Mucosa of rectum (tissue), 2 donors: Measurements from ENCODE around the gene RIPOR1.

Experiments
- H3K27ac ChIP-seq, 2 donors: one replicate each; pipeline ENCODE4 v1.7.0; 2013; ENCODE audit warnings: inconsistent platforms in 2 of 2, low read depth in 2 of 2, low read length in 2 of 2
- H3K27me3 ChIP-seq, 2 donors: one replicate each; pipeline ENCODE4 v1.7.0; 2013; ENCODE audit warnings: low read length in 2 of 2; ENCODE audit not compliant: control insufficient read depth in 2 of 2, insufficient read depth in 2 of 2
- H3K36me3 ChIP-seq, 2 donors: one replicate each; pipeline ENCODE4 v1.7.0; 2013; ENCODE audit warnings: low read length in 2 of 2; ENCODE audit not compliant: control insufficient read depth in 2 of 2, insufficient read depth in 2 of 2
- H3K4me1 ChIP-seq, 2 donors: one replicate each; pipeline ENCODE4 v1.7.0; 2013; ENCODE audit warnings: low read length in 2 of 2, mild to moderate bottlenecking in 1 of 2; ENCODE audit not compliant: control insufficient read depth in 2 of 2, insufficient read depth in 2 of 2
- H3K4me3 ChIP-seq, 2 donors: one replicate each; pipeline ENCODE4 v1.7.0; 2013; ENCODE audit warnings: low read length in 2 of 2
- H3K9ac ChIP-seq, 2 donors: one replicate each; pipeline ENCODE4 v1.7.0; 2013; ENCODE audit warnings: low read length in 2 of 2, low read depth in 1 of 2, mild to moderate bottlenecking in 1 of 2
- H3K9me3 ChIP-seq, 2 donors: one replicate each; pipeline ENCODE4 v1.7.0; 2013; ENCODE audit warnings: low read length in 2 of 2; ENCODE audit not compliant: control insufficient read depth in 2 of 2
- donor health status: healthy.
- donor health status: Normal muscosa, but diverticular disease.

RIPOR1 gene

GRCh38 chr16:67539271-67539670 lies 10.6 kb downstream of the RIPOR1 start:
- Histone ChIP-seq H3K4me3 (no peak overlapping the region), H3K27ac (no peak overlapping the region), H3K9me3 (no peaks in the 10 kb centered on the region), H3K27me3 (peaks cover 8 to 13% of the 10 kb centered on the region in 2 donors), H3K9ac (no peak overlapping the region), H3K36me3 (peaks cover 6 to 26% of the 10 kb centered on the region in 2 donors), H3K4me1 (peaks cover 15 to 17% of the 10 kb centered on the region in 2 donors)

- H3K9me3 ChIP-seq = no peaks in the 10 kb centered on the region
- no peak overlapping the region for H3K4me3 ChIP-seq
- H3K27me3 ChIP-seq = peaks cover 8 to 13% of the 10 kb centered on the region in 2 donors
- H3K36me3 ChIP-seq = peaks cover 6 to 30% of the 10 kb centered on the region in 2 donors
- no peak overlapping the region for H3K27ac ChIP-seq
- H3K9ac ChIP-seq = no peak overlapping the region
- H3K4me1 ChIP-seq = peaks cover 15 to 17% of the 10 kb centered on the region in 2 donors
These were observed 11.3 kb downstream of the RIPOR1 start for GRCh38 chr16:67539691-67540635.

GRCh38 chr16:67540756-67541155 lies 12.1 kb downstream of the RIPOR1 start:
- Histone ChIP-seq H3K9ac (no peak overlapping the region), H3K36me3 (peaks cover 6 to 36% of the 10 kb centered on the region in 2 donors), H3K27ac (no peak overlapping the region), H3K27me3 (peaks cover 8 to 13% of the 10 kb centered on the region in 2 donors), H3K9me3 (no peaks in the 10 kb centered on the region), H3K4me1 (peaks cover 15 to 17% of the 10 kb centered on the region in 2 donors), H3K4me3 (no peak overlapping the region)

GRCh38 chr16:67541391-67542263 lies 13.0 kb downstream of the RIPOR1 start:
- Histone ChIP-seq H3K36me3 (peaks cover 6 to 40% of the 10 kb centered on the region in 2 donors), H3K4me3 (no peak overlapping the region)

GRCh38 chr16:67542464-67542863 lies 13.8 kb downstream of the RIPOR1 start:
- no peaks in the 10 kb centered on the region for H3K9me3 ChIP-seq
- H3K27me3 ChIP-seq = peaks cover 2 to 7% of the 10 kb centered on the region in 2 donors
- H3K9ac ChIP-seq = no peak overlapping the region
- peaks cover 26 to 29% of the 10 kb centered on the region in 2 donors for H3K4me1 ChIP-seq
- H3K27ac ChIP-seq = no peak overlapping the region
- H3K36me3 ChIP-seq = peaks cover 6 to 40% of the 10 kb centered on the region in 2 donors
- H3K4me3 ChIP-seq = no peak overlapping the region

More at GRCh38 chr16:67541391-67542263, 13.0 kb downstream of the RIPOR1 start:
- Histone ChIP-seq H3K9me3 (no peaks in the 10 kb centered on the region), H3K27me3 (peaks cover 3 to 9% of the 10 kb centered on the region in 2 donors), H3K27ac (no peak overlapping the region), H3K9ac (no peak overlapping the region), H3K4me1 (peaks cover 19 to 22% of the 10 kb centered on the region in 2 donors)

- peaks cover 32 to 33% of the 10 kb centered on the region in 2 donors for H3K4me1 ChIP-seq
- H3K9me3 ChIP-seq = no peaks in the 10 kb centered on the region
- peaks cover 2 to 7% of the 10 kb centered on the region in 2 donors for H3K27me3 ChIP-seq
- no peak overlapping the region for H3K27ac ChIP-seq
- no peak overlapping the region for H3K9ac ChIP-seq
- H3K36me3 ChIP-seq = peaks cover 6 to 40% of the 10 kb centered on the region in 2 donors
- no peak overlapping the region for H3K4me3 ChIP-seq
These were observed 14.4 kb downstream of the RIPOR1 start for GRCh38 chr16:67543036-67543435.

- peaks cover 35 to 37% of the 10 kb centered on the region in 2 donors for H3K4me1 ChIP-seq
- H3K4me3 ChIP-seq = no peak overlapping the region
- H3K9ac ChIP-seq = no peak overlapping the region
- peaks cover 0 to 7% of the 10 kb centered on the region in 2 donors for H3K27me3 ChIP-seq
- H3K27ac ChIP-seq = no peak overlapping the region
- no peaks in the 10 kb centered on the region for H3K9me3 ChIP-seq
- peaks cover 6 to 43% of the 10 kb centered on the region in 2 donors for H3K36me3 ChIP-seq
These were observed 15.0 kb downstream of the RIPOR1 start for GRCh38 chr16:67543582-67543981.

- H3K4me1 ChIP-seq = peaks cover 30% of the 10 kb centered on the region in 2 donors
- H3K9me3 ChIP-seq = no peaks in the 10 kb centered on the region
- no peak overlapping the region for H3K9ac ChIP-seq
- H3K36me3 ChIP-seq = peaks cover 6 to 43% of the 10 kb centered on the region in 2 donors
- H3K27ac ChIP-seq = no peak overlapping the region
- H3K4me3 ChIP-seq = no peak overlapping the region
- H3K27me3 ChIP-seq = no peaks in the 10 kb centered on the region
These were observed 15.8 kb downstream of the RIPOR1 start for GRCh38 chr16:67544329-67544841.

GRCh38 chr16:67544844-67545664 lies 16.4 kb downstream of the RIPOR1 start:
- Histone ChIP-seq H3K4me3 (no peak overlapping the region), H3K27ac (no peak overlapping the region), H3K9me3 (no peaks in the 10 kb centered on the region), H3K9ac (no peak overlapping the region), H3K27me3 (no peaks in the 10 kb centered on the region), H3K36me3 (peaks cover 6 to 38% of the 10 kb centered on the region in 2 donors), H3K4me1 (peaks cover 27 to 28% of the 10 kb centered on the region in 2 donors)
